ENCODE data around the gene HEATR5A. TPM values are rescaled to one million over a fixed set of nuclear protein-coding genes. Genes with fewer than 3 reads are reported as not detected.

The HEATR5A gene
- total and polyA plus RNA-seq, 2 of the 13 experiments (the other 11 are each of a cell fraction or from before 2014, with no cell fraction given): 36.4 to 105 TPM

- TF ChIP-seq SOX6 (IDR thresholded peaks at IDR 0.05) (no peak), SOX6 (CRISPR knock-in tag; IDR thresholded peaks at IDR 0.05) (no peak), ZNF292 (CRISPR knock-in tag; IDR thresholded peaks at IDR 0.05; ENCODE audit: borderline replicate concordance, low read depth) (no peak), FOSL1 (CRISPR knock-in tag; IDR thresholded peaks at IDR 0.05; ENCODE audit: borderline replicate concordance) (no peak), ZNF124 (CRISPR knock-in tag; IDR thresholded peaks at IDR 0.05) (no peak), ELF1 (CRISPR knock-in tag; IDR thresholded peaks at IDR 0.05) (no peak; the same call in 1 of the 2 replicates), SYNCRIP (IDR thresholded peaks at IDR 0.05; ENCODE audit: insufficient read depth, low read depth, low read length) (no peak), FOXA1 (IDR thresholded peaks at IDR 0.05) (no peak), FOXA1 (CRISPR knock-in tag; IDR thresholded peaks at IDR 0.05) (no peak), POLR2G (IDR thresholded peaks at IDR 0.05; ENCODE audit: low read depth, low read length) (no peak), ZNF232 (CRISPR knock-in tag; IDR thresholded peaks at IDR 0.05; ENCODE audit: borderline replicate concordance) (0 out of 2 replicates have a peak, but pooled peaks have one; percentile 58), GLI4 (CRISPR knock-in tag; IDR thresholded peaks at IDR 0.05; ENCODE audit: borderline replicate concordance) (no peak), ZBTB38 (CRISPR knock-in tag; IDR thresholded peaks at IDR 0.05) (peak; percentile 34; the same call in 1 of the 2 replicates), ZMYM4 (CRISPR knock-in tag; IDR thresholded peaks at IDR 0.05) (no peak), ZNF691 (CRISPR knock-in tag; IDR thresholded peaks at IDR 0.05; ENCODE audit: borderline replicate concordance, low read depth) (no peak), THYN1 (CRISPR knock-in tag; IDR thresholded peaks at IDR 0.05; ENCODE audit: borderline replicate concordance, low read depth) (no peak), GATAD1 (CRISPR knock-in tag; IDR thresholded peaks at IDR 0.05) (no peak), TOE1 (CRISPR knock-in tag; IDR thresholded peaks at IDR 0.05) (no peak), ZBTB8A (CRISPR knock-in tag; IDR thresholded peaks at IDR 0.05; ENCODE audit: borderline replicate concordance, low read depth) (no peak), ZBTB43 (CRISPR knock-in tag; conservative IDR thresholded peaks at IDR 0.05) (no peak), MLX (CRISPR knock-in tag; IDR thresholded peaks at IDR 0.05) (no peak), ZNF652 (CRISPR knock-in tag; IDR thresholded peaks at IDR 0.05; ENCODE audit: borderline replicate concordance, low read depth) (no peak), ZBED4 (CRISPR knock-in tag; IDR thresholded peaks at IDR 0.05; ENCODE audit: borderline replicate concordance) (no peak), MTF1 (CRISPR knock-in tag; IDR thresholded peaks at IDR 0.05) (no peak)
- TF ChIP-seq, protein P1, sequence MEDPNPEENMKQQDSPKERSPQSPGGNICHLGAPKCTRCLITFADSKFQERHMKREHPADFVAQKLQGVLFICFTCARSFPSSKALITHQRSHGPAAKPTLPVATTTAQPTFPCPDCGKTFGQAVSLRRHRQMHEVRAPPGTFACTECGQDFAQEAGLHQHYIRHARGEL (CRISPR knock-in tag; IDR thresholded peaks at IDR 0.05): no peak
These were observed 163.7 kb downstream of the HEATR5A start (continued) for GRCh38 chr14:31256534-31257243.
